ENCODE results near the gene FGF9.

FGF9 gene

GRCh38 chr13:21668732-21669275 is 2.1 kb upstream of the FGF9 start:
- Mint-ChIP-seq H3K4me1 (peaks cover 49% of the 10 kb centered on the region), H3K27ac (ENCODE audit: low read depth) (peak overlapping the region; percentile 50), H3K27me3 (peaks cover 38% of the 10 kb centered on the region), H3K9me3 (no peaks in the 10 kb centered on the region), H3K4me3 (peak overlapping the region; percentile 93), H3K36me3 (ENCODE audit: insufficient read depth) (peaks cover 18% of the 10 kb centered on the region)
- DNase-seq (ENCODE audit: low spot score in 2 of 2) (no peak), ATAC-seq (replicated peaks; ENCODE audit: extremely low read depth, poor library complexity, severe bottlenecking) (no peak)

GRCh38 chr13:21670006-21670882 is 629 bp upstream of the FGF9 start:
- ATAC-seq (replicated peaks; ENCODE audit: extremely low read depth, poor library complexity, severe bottlenecking) (peak; percentile 24), DNase-seq (ENCODE audit: low spot score in 2 of 2) (peak in 1 of 2 donors; percentile 37)
- H3K36me3 Mint-ChIP-seq (ENCODE audit: insufficient read depth): peaks cover 18% of the 10 kb centered on the region
- H3K27me3 Mint-ChIP-seq: peaks cover 38% of the 10 kb centered on the region
- peak overlapping the region; percentile 93 for H3K4me3 Mint-ChIP-seq
- H3K9me3 Mint-ChIP-seq: no peaks in the 10 kb centered on the region
- H3K4me1 Mint-ChIP-seq: peaks cover 49% of the 10 kb centered on the region
- peak overlapping the region; percentile 95 for H3K27ac Mint-ChIP-seq (ENCODE audit: low read depth)

GRCh38 chr13:21671620-21672286 is 880 bp downstream of the FGF9 start:
- peaks cover 18% of the 10 kb centered on the region for H3K36me3 Mint-ChIP-seq (ENCODE audit: insufficient read depth)
- ATAC-seq (replicated peaks; ENCODE audit: extremely low read depth, poor library complexity, severe bottlenecking) (no peak), DNase-seq (ENCODE audit: low spot score in 2 of 2) (no peak)
- peaks cover 49% of the 10 kb centered on the region for H3K4me1 Mint-ChIP-seq
- H3K27ac Mint-ChIP-seq (ENCODE audit: low read depth): peak overlapping the region; percentile 95
- H3K27me3 Mint-ChIP-seq: peaks cover 49% of the 10 kb centered on the region
- H3K4me3 Mint-ChIP-seq: peak overlapping the region; percentile 93
- no peaks in the 10 kb centered on the region for H3K9me3 Mint-ChIP-seq

GRCh38 chr13:21672287-21672680 is 1.4 kb downstream of the FGF9 start:
- peaks cover 19% of the 10 kb centered on the region for H3K36me3 Mint-ChIP-seq (ENCODE audit: insufficient read depth)
- DNase-seq (ENCODE audit: low spot score in 2 of 2): no peak
- H3K4me1 Mint-ChIP-seq: peaks cover 49% of the 10 kb centered on the region
- H3K4me3 Mint-ChIP-seq: peak overlapping the region; percentile 93
- no peak overlapping the region for H3K27ac Mint-ChIP-seq (ENCODE audit: low read depth)
- no peak for ATAC-seq (replicated peaks; ENCODE audit: extremely low read depth, poor library complexity, severe bottlenecking)
- H3K9me3 Mint-ChIP-seq: no peaks in the 10 kb centered on the region
- H3K27me3 Mint-ChIP-seq: peaks cover 51% of the 10 kb centered on the region

GRCh38 chr13:21672796-21673538 is 2.1 kb downstream of the FGF9 start:
- H3K9me3 Mint-ChIP-seq: no peaks in the 10 kb centered on the region
- peaks cover 20% of the 10 kb centered on the region for H3K36me3 Mint-ChIP-seq (ENCODE audit: insufficient read depth)
- ATAC-seq (replicated peaks; ENCODE audit: extremely low read depth, poor library complexity, severe bottlenecking) (no peak), DNase-seq (ENCODE audit: low spot score in 2 of 2) (no peak)
- peaks cover 49% of the 10 kb centered on the region for H3K4me1 Mint-ChIP-seq
- peaks cover 51% of the 10 kb centered on the region for H3K27me3 Mint-ChIP-seq
- H3K4me3 Mint-ChIP-seq: peak overlapping the region; percentile 93
- H3K27ac Mint-ChIP-seq (ENCODE audit: low read depth): peak overlapping the region; percentile 19

- Mint-ChIP-seq H3K27me3 (peaks cover 46% of the 10 kb centered on the region), H3K9me3 (no peaks in the 10 kb centered on the region), H3K27ac (ENCODE audit: low read depth) (peak overlapping the region; percentile 19), H3K4me3 (peak overlapping the region; percentile 93), H3K4me1 (peaks cover 46% of the 10 kb centered on the region), H3K36me3 (ENCODE audit: insufficient read depth) (peaks cover 19% of the 10 kb centered on the region)
- no peak for DNase-seq (ENCODE audit: low spot score in 2 of 2)
- peak; percentile 5 for ATAC-seq (replicated peaks; ENCODE audit: extremely low read depth, poor library complexity, severe bottlenecking)
These were observed 2.6 kb downstream of the FGF9 start for GRCh38 chr13:21673539-21673788.

- Mint-ChIP-seq H3K4me3 (peak overlapping the region; percentile 93), H3K9me3 (no peaks in the 10 kb centered on the region), H3K36me3 (ENCODE audit: insufficient read depth) (peaks cover 17% of the 10 kb centered on the region), H3K27ac (ENCODE audit: low read depth) (peak overlapping the region; percentile 19), H3K27me3 (peaks cover 41% of the 10 kb centered on the region), H3K4me1 (peaks cover 42% of the 10 kb centered on the region)
- ATAC-seq (replicated peaks; ENCODE audit: extremely low read depth, poor library complexity, severe bottlenecking) (peak; percentile 8), DNase-seq (ENCODE audit: low spot score in 2 of 2) (no peak)
These were observed 3.1 kb downstream of the FGF9 start for GRCh38 chr13:21673789-21674489.

- no peak for DNase-seq (ENCODE audit: low spot score in 2 of 2)
- ATAC-seq (replicated peaks; ENCODE audit: extremely low read depth, poor library complexity, severe bottlenecking): no peak
- Mint-ChIP-seq H3K4me1 (peaks cover 35% of the 10 kb centered on the region), H3K27me3 (peaks cover 36% of the 10 kb centered on the region), H3K9me3 (no peaks in the 10 kb centered on the region), H3K4me3 (peak overlapping the region; percentile 93), H3K27ac (ENCODE audit: low read depth) (no peak overlapping the region), H3K36me3 (ENCODE audit: insufficient read depth) (peaks cover 12% of the 10 kb centered on the region)
These were observed 3.7 kb downstream of the FGF9 start for GRCh38 chr13:21674490-21675009.

- Mint-ChIP-seq H3K27me3 (peaks cover 36% of the 10 kb centered on the region), H3K4me1 (peaks cover 31% of the 10 kb centered on the region), H3K27ac (ENCODE audit: low read depth) (no peak overlapping the region), H3K4me3 (peak overlapping the region; percentile 93), H3K36me3 (ENCODE audit: insufficient read depth) (peaks cover 8% of the 10 kb centered on the region), H3K9me3 (no peaks in the 10 kb centered on the region)
- peak; percentile 7 for ATAC-seq (replicated peaks; ENCODE audit: extremely low read depth, poor library complexity, severe bottlenecking)
- peak in 1 of 2 donors; percentile 30 for DNase-seq (ENCODE audit: low spot score in 2 of 2)
These were observed 4.5 kb downstream of the FGF9 start for GRCh38 chr13:21675095-21675991.

- Mint-ChIP-seq H3K4me1 (peaks cover 20% of the 10 kb centered on the region), H3K36me3 (ENCODE audit: insufficient read depth) (peaks cover 1% of the 10 kb centered on the region), H3K4me3 (peak overlapping the region; percentile 31), H3K27me3 (peaks cover 36% of the 10 kb centered on the region), H3K27ac (ENCODE audit: low read depth) (no peak overlapping the region), H3K9me3 (no peaks in the 10 kb centered on the region)
- no peak for ATAC-seq (replicated peaks; ENCODE audit: extremely low read depth, poor library complexity, severe bottlenecking)
- no peak for DNase-seq (ENCODE audit: low spot score in 2 of 2)
These were observed 5.7 kb downstream of the FGF9 start for GRCh38 chr13:21676611-21677021.

- Mint-ChIP-seq H3K9me3 (no peaks in the 10 kb centered on the region), H3K27me3 (peaks cover 36% of the 10 kb centered on the region), H3K4me3 (no peak overlapping the region), H3K4me1 (peaks cover 15% of the 10 kb centered on the region), H3K27ac (ENCODE audit: low read depth) (no peak overlapping the region), H3K36me3 (ENCODE audit: insufficient read depth) (peaks cover 1% of the 10 kb centered on the region)
- no peak for DNase-seq (ENCODE audit: low spot score in 2 of 2)
- ATAC-seq (replicated peaks; ENCODE audit: extremely low read depth, poor library complexity, severe bottlenecking): no peak
These were observed 6.3 kb downstream of the FGF9 start for GRCh38 chr13:21677075-21677623.
